Body of pancreas (tissue), 4 donors: ENCODE results near the gene RGS6.

Experiments
- POLR2A ChIP-seq, 3 donors: fragments of 450-650 bp; IDR thresholded peaks; one replicate each; pipeline ENCODE4 v1.6.1; 2016; ENCODE audit warnings: antibody characterized with exemption in 3 of 3, mild to moderate bottlenecking in 2 of 3
- TF ChIP-seq, protein P1 (sequence below), 7 experiments: fragments of 450-650 bp in 4 of 7; fragments of 200-600 bp in 3 of 7; sonication (generic) in 3 of 7; IDR thresholded peaks; one replicate each; pipeline ENCODE4 v1.5.1; 2016 to 2019; ENCODE audit warnings: antibody characterized with exemption in 7 of 7

DNA sequence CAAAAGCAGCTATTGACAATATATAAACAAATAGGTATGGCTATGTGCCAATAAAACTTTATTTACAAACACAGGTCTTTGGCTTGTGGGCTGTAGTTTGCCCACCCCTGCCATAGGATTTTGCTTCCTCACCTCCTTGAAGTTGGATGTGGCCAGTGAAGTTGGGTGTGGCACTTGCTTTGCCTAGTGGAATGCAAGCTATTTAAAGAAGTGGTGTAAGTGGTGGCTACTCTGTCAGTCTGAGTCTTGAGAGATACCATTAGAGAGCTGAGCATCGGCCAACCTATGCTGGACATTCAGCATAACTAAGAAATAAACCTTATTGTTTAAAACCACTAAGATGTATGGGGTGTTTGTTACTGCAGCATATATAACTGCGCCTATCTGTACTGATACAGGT lies 321.3 kb downstream of the RGS6 start:
- TF ChIP-seq, protein P1, sequence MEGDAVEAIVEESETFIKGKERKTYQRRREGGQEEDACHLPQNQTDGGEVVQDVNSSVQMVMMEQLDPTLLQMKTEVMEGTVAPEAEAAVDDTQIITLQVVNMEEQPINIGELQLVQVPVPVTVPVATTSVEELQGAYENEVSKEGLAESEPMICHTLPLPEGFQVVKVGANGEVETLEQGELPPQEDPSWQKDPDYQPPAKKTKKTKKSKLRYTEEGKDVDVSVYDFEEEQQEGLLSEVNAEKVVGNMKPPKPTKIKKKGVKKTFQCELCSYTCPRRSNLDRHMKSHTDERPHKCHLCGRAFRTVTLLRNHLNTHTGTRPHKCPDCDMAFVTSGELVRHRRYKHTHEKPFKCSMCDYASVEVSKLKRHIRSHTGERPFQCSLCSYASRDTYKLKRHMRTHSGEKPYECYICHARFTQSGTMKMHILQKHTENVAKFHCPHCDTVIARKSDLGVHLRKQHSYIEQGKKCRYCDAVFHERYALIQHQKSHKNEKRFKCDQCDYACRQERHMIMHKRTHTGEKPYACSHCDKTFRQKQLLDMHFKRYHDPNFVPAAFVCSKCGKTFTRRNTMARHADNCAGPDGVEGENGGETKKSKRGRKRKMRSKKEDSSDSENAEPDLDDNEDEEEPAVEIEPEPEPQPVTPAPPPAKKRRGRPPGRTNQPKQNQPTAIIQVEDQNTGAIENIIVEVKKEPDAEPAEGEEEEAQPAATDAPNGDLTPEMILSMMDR (IDR thresholded peaks at IDR 0.05) = no peak
- TF ChIP-seq POLR2A (IDR thresholded peaks at IDR 0.05) = no peak
